NOMO-1 (cell line): ENCODE data around the gene DMKN.
"Not testable (repeated sequence)": the region's sequence is repeated elsewhere in the genome, so short reads cannot be mapped to it uniquely, and the experiment has no call there.

Experiments used
- DNase-seq, 2 experiments: peaks; one replicate each; lab custom pipeline; 2025; ENCODE audit not compliant: unreplicated experiment in 2 of 2; lab: John Stamatoyannopoulos, UW

The DMKN gene

DNA sequence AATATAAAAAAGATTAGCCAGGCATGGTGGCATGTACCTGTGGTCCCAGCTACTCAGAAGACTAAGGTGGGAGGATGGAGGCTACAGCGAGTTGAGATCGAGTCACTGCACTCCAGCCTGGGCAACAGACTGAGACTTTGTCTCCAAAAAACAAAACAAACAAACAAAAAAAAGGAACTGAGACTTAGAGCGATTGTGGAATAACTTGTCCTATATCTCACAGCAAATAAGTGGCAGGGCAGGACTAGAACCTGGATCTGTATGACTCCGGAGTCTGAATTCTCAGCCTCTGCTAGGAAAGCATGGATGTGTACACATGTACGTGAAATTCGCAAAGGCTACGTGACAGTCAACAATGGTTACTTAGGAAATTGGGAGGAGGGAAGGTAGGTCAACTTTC lies 43.3 kb downstream of the DMKN start:
- DNase-seq = no peak

DNA sequence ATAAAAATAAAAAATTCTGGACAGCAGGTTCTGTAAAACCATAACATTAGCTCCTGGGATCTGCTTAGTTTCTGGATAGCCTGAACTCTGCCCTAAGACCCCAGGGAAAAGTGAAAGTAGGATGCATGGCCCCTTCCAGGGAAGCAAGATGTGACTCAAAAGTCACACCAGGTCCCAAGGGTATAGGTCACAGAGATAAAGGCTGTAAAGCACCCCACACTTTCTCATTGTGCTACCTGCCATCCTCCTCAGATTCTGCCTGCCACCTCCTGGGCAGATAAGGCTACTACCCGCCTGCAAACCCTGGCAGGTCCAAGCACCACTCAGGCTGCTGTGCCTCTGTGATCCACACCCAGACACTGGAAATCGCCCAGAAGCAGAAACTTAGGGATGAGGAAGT lies 44.8 kb downstream of the DMKN start:
- peak; percentile 59 to 60 for DNase-seq

DNA sequence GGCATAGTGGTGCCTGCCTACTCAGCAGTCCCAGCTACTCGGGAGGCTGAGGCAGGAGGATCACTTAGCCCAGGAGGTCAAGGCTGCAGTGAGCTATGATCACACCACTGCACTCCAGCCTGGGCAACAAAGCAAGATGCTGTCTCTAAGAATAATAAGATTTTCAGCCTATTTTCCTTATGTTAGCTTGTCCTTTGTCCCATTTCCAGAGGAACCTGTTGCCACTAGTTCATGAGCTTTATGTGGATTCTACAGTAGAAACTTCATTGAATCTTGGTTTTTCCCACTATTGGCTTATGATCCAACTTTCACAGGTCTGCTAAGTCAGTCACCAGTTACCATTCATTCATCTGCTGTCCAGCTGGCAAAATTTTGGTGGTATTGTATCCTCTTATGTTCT lies 47.2 kb downstream of the DMKN start:
- DNase-seq = no peak

DNA sequence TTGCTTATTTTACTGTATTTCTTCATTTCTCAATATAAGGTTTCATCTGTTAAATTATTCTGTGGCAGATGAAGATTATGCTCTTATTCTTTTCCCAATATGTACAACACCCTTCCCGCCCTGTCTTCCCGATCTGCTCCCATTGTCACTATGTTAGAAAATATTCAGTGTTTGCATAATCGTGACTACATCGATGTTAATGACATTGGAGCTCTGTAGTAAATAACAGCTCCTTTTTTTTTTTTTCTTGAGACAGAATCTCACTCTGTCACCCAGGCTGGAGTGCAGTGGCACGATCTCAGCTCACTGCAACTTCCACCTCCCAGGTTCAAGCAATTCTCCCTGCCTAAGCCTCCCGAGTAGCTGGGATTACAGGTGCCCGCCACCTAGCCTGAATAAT lies 50.5 kb downstream of the DMKN start:
- DNase-seq = peak in 1 of 2 experiments; percentile 66

- DNase-seq = peak; percentile 91 to 99
Measured at GRCh38 chr19:35462476-35462953, 50.9 kb downstream of the DMKN start.

GRCh38 chr19:35461788-35462187 lies 51.7 kb downstream of the DMKN start:
- not testable (repeated sequence) for DNase-seq

GRCh38 chr19:35461060-35461459 lies 52.4 kb downstream of the DMKN start:
- DNase-seq = no peak

DNA sequence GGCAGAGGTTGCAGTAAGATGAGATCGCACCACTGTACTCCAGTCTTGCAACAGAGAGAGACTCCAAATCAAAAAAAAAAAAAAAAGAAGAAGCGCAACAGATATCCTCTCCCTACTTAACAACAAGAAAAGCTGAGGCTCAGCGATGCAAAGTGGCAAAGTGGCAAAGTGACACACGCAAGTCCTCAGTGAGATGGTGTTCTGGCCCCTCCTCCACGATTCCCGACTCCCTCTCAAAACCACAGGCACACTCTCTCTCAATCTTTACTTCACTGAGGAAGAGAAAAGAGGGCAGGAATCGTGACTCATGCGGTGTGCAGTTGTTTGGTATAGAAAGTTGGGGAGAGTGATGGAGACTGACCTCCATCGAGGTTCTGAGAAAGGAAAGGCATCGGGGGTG lies 52.8 kb downstream of the DMKN start:
- peak; percentile 24 to 30 for DNase-seq

- DNase-seq = no peak
Measured at GRCh38 chr19:35459414-35460082, 53.9 kb downstream of the DMKN start.

- DNase-seq = peak; percentile 78 to 79
Measured at GRCh38 chr19:35458731-35459391, 54.6 kb downstream of the DMKN start.

GRCh38 chr19:35458192-35458591 lies 55.3 kb downstream of the DMKN start:
- DNase-seq = no peak

DNA sequence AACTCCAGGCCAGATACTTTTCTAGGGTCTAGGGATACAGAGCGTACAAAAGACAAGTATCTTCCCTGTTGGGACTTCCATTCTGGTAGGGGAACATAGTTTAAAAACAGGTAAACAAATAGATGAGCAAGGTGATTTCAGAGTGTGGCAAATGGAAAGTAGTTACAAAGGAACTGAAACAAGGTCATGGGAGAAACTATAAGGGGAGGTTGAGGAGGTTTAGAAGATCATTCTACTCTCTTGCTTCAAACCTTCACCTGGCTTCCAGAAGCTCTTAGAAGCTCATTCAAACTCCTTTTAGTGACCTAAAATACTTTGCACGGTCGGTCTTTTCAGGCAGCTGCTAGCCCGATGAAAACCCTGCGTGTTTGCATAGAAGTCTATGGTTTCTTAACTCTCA lies 56.3 kb downstream of the DMKN start:
- DNase-seq = no peak

DNA sequence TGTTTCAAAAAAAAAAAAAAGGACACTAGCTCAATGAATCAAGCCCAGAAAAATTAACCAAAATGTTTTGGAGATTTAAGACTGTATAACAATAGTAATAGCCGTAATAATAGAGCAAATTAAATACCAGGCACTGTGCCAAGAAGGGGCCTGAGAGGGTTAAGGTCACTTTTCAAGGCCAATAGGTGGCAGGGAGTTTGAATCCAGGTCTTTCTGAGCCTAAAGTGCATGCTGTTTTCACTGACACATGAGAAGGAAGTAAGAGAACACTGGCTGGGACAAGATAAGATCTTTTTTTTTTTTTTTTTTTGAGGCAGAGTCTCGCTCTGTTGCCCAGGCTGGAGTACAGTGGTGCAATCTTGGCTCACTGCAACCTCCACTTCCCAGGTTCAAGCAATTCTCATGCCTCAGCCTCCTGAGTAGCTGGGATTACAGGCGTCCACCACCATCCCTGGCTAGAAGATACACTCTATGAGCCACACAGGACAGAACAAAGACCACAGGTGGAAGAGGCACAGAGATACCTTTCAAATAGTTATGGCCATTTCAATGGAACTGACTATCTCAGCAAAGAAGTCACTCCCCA lies 57.7 kb downstream of the DMKN start:
- DNase-seq = no peak

- no peak for DNase-seq
Measured at GRCh38 chr19:35454663-35455062, 58.8 kb downstream of the DMKN start.

DNA sequence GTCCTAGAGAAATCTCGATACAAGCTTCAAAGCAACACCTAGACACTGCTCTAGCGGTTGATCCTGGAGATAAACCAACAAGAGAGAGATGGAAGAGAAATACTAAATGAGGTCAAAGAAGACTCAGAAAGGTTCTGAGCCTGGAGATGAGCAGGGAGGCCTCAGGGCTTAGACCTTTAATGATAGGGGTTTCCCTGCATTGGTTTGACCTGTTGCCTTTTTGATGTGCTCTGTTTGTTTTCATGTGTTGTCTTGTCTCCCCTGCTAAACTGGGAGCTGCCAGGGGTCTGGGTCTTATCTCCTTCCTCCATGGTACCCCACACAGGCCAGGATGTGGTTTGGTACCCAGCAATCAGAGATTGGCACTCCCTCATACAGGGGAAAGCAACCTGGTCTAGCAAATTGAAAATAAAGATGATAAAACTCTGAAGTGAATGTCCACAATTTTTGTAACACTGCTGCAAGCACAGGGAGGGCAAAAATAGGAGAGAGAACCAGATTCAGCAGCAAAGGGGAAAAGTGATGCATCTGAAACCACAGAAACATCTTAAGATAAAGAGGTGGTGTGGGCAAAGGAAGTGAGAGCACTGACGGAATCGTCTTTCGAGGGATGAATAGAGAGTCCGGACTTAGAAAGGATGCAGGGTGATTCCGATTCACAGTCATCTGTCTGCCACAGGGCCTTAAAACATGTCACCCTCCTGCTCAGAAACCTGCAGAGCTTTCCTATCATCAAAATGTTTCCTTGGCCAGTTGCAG lies 61.9 kb downstream of the DMKN start:
- no peak for DNase-seq

- no peak for DNase-seq
Measured at GRCh38 chr19:35449359-35450043, 63.9 kb downstream of the DMKN start.

- peak in 1 of 2 experiments; percentile 21 for DNase-seq
Measured at GRCh38 chr19:35447606-35448469, 65.6 kb downstream of the DMKN start, which contains the start of gene FFAR2. TSS of gene FFAR2 (plus strand) at chr19:35448257. CDS start at chr19:35449715, 1,458 bp downstream.
